Measurements from ENCODE around the gene CCDC134.

Gene CCDC134

DNA sequence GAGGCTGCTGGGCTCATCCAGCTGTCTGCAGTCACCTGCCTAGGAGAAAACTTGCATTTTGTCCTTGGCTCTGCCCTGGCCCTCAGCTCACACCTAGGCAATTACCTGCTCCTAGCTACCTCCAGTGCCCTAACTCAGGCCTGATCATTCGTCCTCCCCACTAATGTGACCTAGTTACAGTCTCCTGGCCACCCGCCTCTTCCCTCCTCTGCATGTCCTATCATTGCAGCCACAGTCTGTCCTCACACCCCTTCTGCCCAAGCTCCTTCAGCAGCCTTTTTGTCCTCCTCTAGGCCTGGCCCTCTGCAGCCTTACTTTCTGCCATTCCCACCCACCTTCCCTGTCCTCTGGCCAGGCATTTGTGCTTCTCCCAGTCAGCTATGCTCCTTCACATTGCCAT lies 17.7 kb upstream of the CCDC134 start:
- DNase-seq (ENCODE audit: low read depth), result no peak
- no peak overlapping the region for H3K4me3 ChIP-seq (replicated peaks; ENCODE audit: low read depth, low read length)

DNA sequence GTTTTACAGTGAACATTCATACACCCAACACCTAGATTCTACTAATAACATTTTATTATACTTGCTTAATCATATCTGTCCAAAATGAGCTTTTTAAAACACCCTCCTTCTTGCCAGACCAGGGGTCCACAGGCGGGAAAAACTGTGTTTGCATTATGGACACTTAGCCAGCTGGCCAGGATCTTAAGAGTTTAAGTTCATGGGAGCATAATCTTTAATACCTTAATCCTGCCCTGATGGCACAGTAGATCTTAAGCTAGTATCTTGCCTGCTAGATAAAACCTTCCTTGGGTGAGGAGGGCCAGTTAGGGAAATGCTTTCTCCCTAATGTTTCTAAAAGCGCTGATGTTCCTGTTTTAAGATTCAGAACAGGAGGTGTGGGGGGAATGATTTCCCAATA lies 13.1 kb upstream of the CCDC134 start:
- no peak overlapping the region for H3K4me3 ChIP-seq (replicated peaks; ENCODE audit: low read depth, low read length)
- no peak for TF ChIP-seq CTCF (IDR thresholded peaks at IDR 0.05; ENCODE audit: low read length, missing control alignments)
- DNase-seq (ENCODE audit: low read depth), result no peak

More for the DNA sequence above, 17.7 kb upstream of the CCDC134 start:
- no peak for TF ChIP-seq CTCF (IDR thresholded peaks at IDR 0.05; ENCODE audit: low read length, missing control alignments)

- no peak for DNase-seq (ENCODE audit: low read depth)
- TF ChIP-seq CTCF (IDR thresholded peaks at IDR 0.05; ENCODE audit: low read length, missing control alignments), result no peak
- H3K4me3 ChIP-seq (replicated peaks; ENCODE audit: low read depth, low read length), result no peak overlapping the region
These were observed 6.6 kb upstream of the CCDC134 start for GRCh38 chr22:41793871-41794270.

- TF ChIP-seq CTCF (IDR thresholded peaks at IDR 0.05; ENCODE audit: low read length, missing control alignments), result no peak
- no peak overlapping the region for H3K4me3 ChIP-seq (replicated peaks; ENCODE audit: low read depth, low read length)
- DNase-seq (ENCODE audit: low read depth), result no peak
These were observed 1.7 kb upstream of the CCDC134 start for GRCh38 chr22:41798736-41799135.

DNA sequence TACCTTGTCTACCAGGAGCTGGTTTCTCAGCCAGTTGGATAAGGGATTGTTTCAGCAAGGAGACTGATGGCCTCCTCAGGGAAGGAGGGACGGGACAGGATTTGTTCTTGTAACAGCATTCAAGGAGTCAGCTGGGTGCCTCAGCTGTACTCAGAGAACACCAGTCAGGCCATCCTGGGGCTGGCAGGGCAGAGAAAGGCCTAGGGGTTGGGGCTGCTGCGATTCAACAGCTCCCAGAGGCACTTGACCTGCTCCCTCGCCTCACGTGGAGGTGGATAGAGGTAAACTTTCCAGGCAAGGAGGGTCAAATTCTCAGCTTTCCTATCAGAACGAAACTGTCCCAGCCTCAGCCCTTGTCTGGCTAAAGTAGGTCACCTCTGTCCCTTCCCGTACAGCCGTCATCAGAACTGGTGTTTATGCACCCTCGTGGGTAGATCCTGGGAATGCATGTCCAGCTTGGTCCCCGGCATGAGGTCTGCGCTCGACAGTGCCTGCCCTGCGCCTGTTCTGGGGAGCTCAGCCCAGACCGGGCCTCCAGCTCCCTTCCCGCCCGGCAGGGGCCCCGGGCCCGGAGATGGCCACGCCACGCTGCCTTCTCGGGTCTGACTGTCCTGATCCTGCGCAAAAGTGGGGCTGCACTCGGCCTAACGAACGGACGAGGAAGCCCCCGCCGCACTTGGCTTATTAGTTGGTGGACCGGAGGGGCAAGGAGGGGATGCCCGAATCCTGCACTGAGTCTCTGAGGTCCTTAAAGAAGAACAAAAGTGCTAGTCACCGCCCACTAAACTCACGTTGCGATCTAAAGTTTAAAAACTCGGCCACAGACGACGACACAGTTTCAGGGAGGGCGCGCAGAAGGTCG lies 762 bp upstream of the CCDC134 start:
- peak overlapping the region; percentile 79 for H3K4me3 ChIP-seq (replicated peaks; ENCODE audit: low read depth, low read length)
- DNase-seq (ENCODE audit: low read depth), result peak; percentile 22
- TF ChIP-seq CTCF (IDR thresholded peaks at IDR 0.05; ENCODE audit: low read length, missing control alignments), result no peak

GRCh38 chr22:41801147-41801819 lies 804 bp downstream of the CCDC134 start:
- DNase-seq (ENCODE audit: low read depth), result no peak
- H3K4me3 ChIP-seq (replicated peaks; ENCODE audit: low read depth, low read length), result peak overlapping the region; percentile 79
- TF ChIP-seq CTCF (IDR thresholded peaks at IDR 0.05; ENCODE audit: low read length, missing control alignments), result no peak

Data from fibroblast of pulmonary artery (primary cell).